H1 (cell line): ENCODE data around the gene GNAQ. TPM values are rescaled to one million over a fixed set of nuclear protein-coding genes. Genes with fewer than 3 reads are reported as not detected.

Experiments used
- CTCF ChIA-PET: fragments of 300-600 bp; sonication (Branson Sonifier 250); formaldehyde crosslinking; loops from one replicate; lab custom pipeline; 2021; ENCODE audit not compliant: partially characterized antibody; lab: Charles Lee
- POLR2A ChIA-PET: fragments of 300-600 bp; sonication (Branson Sonifier 250); formaldehyde crosslinking; loops from one replicate; lab custom pipeline; 2021; ENCODE audit warnings: inconsistent platforms; ENCODE audit not compliant: partially characterized antibody; lab: Charles Lee
- DNase-seq, 2 experiments: peaks; one replicate each; pipeline versions ENCODE4 v3.0.0 to v3.0.0-alpha.2; 2010 to 2022; ENCODE audit warnings: low spot score in 2 of 2, low read depth in 1 of 2, mixed read lengths in 1 of 2
- FAIRE-seq: peaks from 2 replicates; lab custom pipeline; 2011; peaks lifted over from hg19 to GRCh38; lab: Jason Lieb, UNC
- H2AFZ ChIP-seq: 2 replicates; pipeline ENCODE4 v1.8.1; 2012; ENCODE audit warnings: low read length, inconsistent platforms
- H2AK5ac ChIP-seq: 2 replicates; pipeline ENCODE4 v1.6.1; 2013; ENCODE audit warnings: low read depth, low read length
- H2BK120ac ChIP-seq: replicated peaks from 2 replicates; pipeline ENCODE3; 2013; ENCODE audit warnings: low read depth, low read length, inconsistent platforms
- H2BK12ac ChIP-seq: 2 replicates; pipeline ENCODE4 v1.6.1; 2013; ENCODE audit warnings: low read depth, low read length
- H2BK15ac ChIP-seq: 2 replicates; pipeline ENCODE4 v1.6.1; 2013; ENCODE audit warnings: low read length
- H2BK20ac ChIP-seq: 2 replicates; pipeline ENCODE4 v1.6.1; 2013; ENCODE audit warnings: low read length
- H2BK5ac ChIP-seq: 2 replicates; pipeline ENCODE4 v1.6.1; 2013; ENCODE audit warnings: low read depth, low read length
- H3K14ac ChIP-seq: 2 replicates; pipeline ENCODE4 v1.6.1; 2013; ENCODE audit warnings: inconsistent platforms; ENCODE audit not compliant: insufficient read length
- H3K18ac ChIP-seq: 2 replicates; pipeline ENCODE4 v1.6.1; 2013; ENCODE audit warnings: low read length; ENCODE audit errors: extremely low read depth
- H3K23ac ChIP-seq: 2 replicates; pipeline ENCODE4 v1.6.1; 2013; ENCODE audit warnings: inconsistent platforms; ENCODE audit not compliant: insufficient read length
- H3K23me2 ChIP-seq: 2 replicates; pipeline ENCODE4 v1.6.1; 2013; ENCODE audit warnings: low read depth, low read length
- H3K27ac ChIP-seq: 2 replicates; pipeline ENCODE4 v1.6.1; 2011; ENCODE audit warnings: low read depth, low read length, inconsistent platforms
- H3K27me3 ChIP-seq, 4 experiments: replicated peaks in 1 of 4; 1 replicate in 1 of 4; 2 replicates in 3 of 4; pipeline versions ENCODE4 v1.6.1 to v1.8.1; 2011 to 2013; ENCODE audit warnings: low read length in 3 of 4, mild to moderate bottlenecking in 3 of 4, inconsistent platforms in 2 of 4, mixed read lengths in 2 of 4, moderate library complexity in 1 of 4; ENCODE audit not compliant: control insufficient read depth in 3 of 4, insufficient read depth in 3 of 4; ENCODE audit errors: extremely low read depth in 1 of 4
- H3K36me3 ChIP-seq, 4 experiments: 2 replicates each; pipeline versions ENCODE4 v1.6.1 to v1.8.1; 2011 to 2013; ENCODE audit warnings: mild to moderate bottlenecking in 4 of 4, low read length in 3 of 4, moderate library complexity in 2 of 4, control low read depth in 1 of 4, inconsistent platforms in 1 of 4; ENCODE audit not compliant: insufficient read depth in 4 of 4, control insufficient read depth in 2 of 4
- H3K4ac ChIP-seq: replicated peaks from 2 replicates; pipeline ENCODE3; 2013; ENCODE audit warnings: low read length, low read depth, mixed read lengths, inconsistent platforms; ENCODE audit not compliant: insufficient read length
- H3K4me1 ChIP-seq, 4 experiments: replicated peaks in 1 of 4; 1 replicate in 1 of 4; 2 replicates in 3 of 4; pipeline versions ENCODE4 v1.6.1 to v1.8.1; 2011 to 2013; ENCODE audit warnings: low read length in 3 of 4, inconsistent platforms in 2 of 4, mixed read lengths in 1 of 4; ENCODE audit not compliant: insufficient read depth in 4 of 4, control insufficient read depth in 3 of 4
- H3K4me2 ChIP-seq, 2 experiments: 2 replicates each; pipeline versions ENCODE4 v1.6.1 to v1.8.1; 2011 to 2013; ENCODE audit warnings: low read depth in 2 of 2, low read length in 2 of 2, control low read depth in 1 of 2, inconsistent platforms in 1 of 2, mild to moderate bottlenecking in 1 of 2; ENCODE audit not compliant: insufficient read depth in 1 of 2
- H3K4me3 ChIP-seq, 4 experiments: fragments of 200-600, 300-600 bp in 1 of 4; sonication (generic), shearing (Covaris generic), sonication (Bioruptor Twin) in 1 of 4; 2 replicates each; pipeline versions ENCODE4 v1.5.1 to v1.8.1; 2011 to 2016; ENCODE audit warnings: low read length in 4 of 4, low read depth in 3 of 4, control low read depth in 2 of 4, inconsistent platforms in 2 of 4, mild to moderate bottlenecking in 2 of 4, mixed read lengths in 1 of 4, moderate library complexity in 1 of 4; ENCODE audit not compliant: insufficient read depth in 2 of 4; ENCODE audit errors: extremely low read depth in 1 of 4
- H3K56ac ChIP-seq: replicated peaks from 2 replicates; pipeline ENCODE3; 2013; ENCODE audit warnings: low read depth, mild to moderate bottlenecking, mixed read lengths, low read length, inconsistent platforms; ENCODE audit not compliant: insufficient read length
- H3K79me1 ChIP-seq: 2 replicates; pipeline ENCODE4 v1.6.1; 2013; ENCODE audit warnings: low read depth, low read length, control low read depth
- H3K79me2 ChIP-seq, 2 experiments: 2 replicates each; pipeline versions ENCODE4 v1.6.1 to v1.8.1; 2012 to 2013; ENCODE audit warnings: low read length in 2 of 2, mild to moderate bottlenecking in 2 of 2, inconsistent platforms in 1 of 2; ENCODE audit not compliant: insufficient read depth in 2 of 2, control insufficient read depth in 1 of 2
- H3K9ac ChIP-seq, 4 experiments: replicated peaks in 1 of 4; 1 replicate in 1 of 4; 2 replicates in 3 of 4; pipeline versions ENCODE4 v1.6.1 to v1.8.1; 2011 to 2013; ENCODE audit warnings: low read depth in 3 of 4, low read length in 3 of 4, control low read depth in 2 of 4, mild to moderate bottlenecking in 2 of 4, moderate library complexity in 2 of 4, inconsistent platforms in 1 of 4; ENCODE audit errors: extremely low read depth in 1 of 4
- H3K9me3 ChIP-seq, 2 experiments: 2 replicates each; pipeline versions ENCODE4 v1.6.1 to v1.8.1; 2012 to 2013; ENCODE audit warnings: mild to moderate bottlenecking in 2 of 2, moderate library complexity in 2 of 2, control low read depth in 1 of 2, inconsistent platforms in 1 of 2, low read depth in 1 of 2, low read length in 1 of 2, mixed read lengths in 1 of 2; ENCODE audit not compliant: insufficient read depth in 2 of 2
- H4K20me1 ChIP-seq, 2 experiments: replicated peaks in 1 of 2; 2 replicates each; pipeline versions ENCODE3 to v1.8.1; 2011 to 2013; ENCODE audit warnings: inconsistent platforms in 2 of 2, low read length in 2 of 2, mild to moderate bottlenecking in 1 of 2; ENCODE audit not compliant: insufficient read depth in 2 of 2, control insufficient read depth in 1 of 2
- H4K5ac ChIP-seq: 2 replicates; pipeline ENCODE4 v1.6.1; 2013; ENCODE audit warnings: low read length, low read depth, mixed read lengths, inconsistent platforms; ENCODE audit not compliant: insufficient read length
- H4K8ac ChIP-seq: 2 replicates; pipeline ENCODE4 v1.8.0; 2013; ENCODE audit warnings: mild to moderate bottlenecking, moderate library complexity, low read length, inconsistent platforms; ENCODE audit not compliant: insufficient read depth; ENCODE audit errors: extremely low read depth
- H4K91ac ChIP-seq: replicated peaks from 2 replicates; pipeline ENCODE3; 2013; ENCODE audit warnings: low read length, mixed read lengths, inconsistent platforms; ENCODE audit not compliant: insufficient read length
- CEBPB ChIP-seq: IDR thresholded peaks from 2 replicates; pipeline ENCODE4 v1.6.1; 2012; ENCODE audit warnings: low read depth, low read length
- CTBP2 ChIP-seq: IDR thresholded peaks from 2 replicates; pipeline ENCODE4 v1.7.0; 2011; ENCODE audit warnings: borderline replicate concordance, mild to moderate bottlenecking, moderate library complexity, mixed read lengths, low read length; ENCODE audit not compliant: insufficient read depth, insufficient read length
- EGR1 ChIP-seq: IDR thresholded peaks from 2 replicates; pipeline ENCODE4 v1.6.1; 2011; ENCODE audit warnings: low read depth, low read length, borderline replicate concordance
- EP300 ChIP-seq, 2 experiments: IDR thresholded peaks; 1 replicate in 1 of 2; 2 replicates in 1 of 2; pipeline ENCODE4 v1.6.1; 2011 to 2012; ENCODE audit warnings: low read depth in 2 of 2, low read length in 2 of 2, mild to moderate bottlenecking in 2 of 2, borderline replicate concordance in 1 of 2, inconsistent platforms in 1 of 2, moderate library complexity in 1 of 2
- HDAC6 ChIP-seq: IDR thresholded peaks from one replicate; pipeline ENCODE4 v1.7.1; 2012; ENCODE audit warnings: low read depth, mild to moderate bottlenecking, inconsistent platforms, low read length, moderate library complexity
- KDM1A ChIP-seq: fragments of 200-600, 300-600 bp; sonication (generic); IDR thresholded peaks from 2 replicates; pipeline ENCODE4 v1.7.1; 2016; ENCODE audit warnings: mild to moderate bottlenecking, low read length, borderline replicate concordance
- KDM4A ChIP-seq: IDR thresholded peaks from one replicate; pipeline ENCODE4 v1.7.1; 2012; ENCODE audit warnings: low read depth, mild to moderate bottlenecking, moderate library complexity, low read length, inconsistent platforms; ENCODE audit not compliant: severe bottlenecking
- MAFK ChIP-seq: IDR thresholded peaks from 2 replicates; pipeline ENCODE4 v1.6.1; 2012; ENCODE audit warnings: low read depth, mild to moderate bottlenecking, improper control_type of control experiment, low read length
- MAX ChIP-seq: IDR thresholded peaks from 2 replicates; pipeline ENCODE4 v1.6.1; 2012; ENCODE audit warnings: inconsistent platforms
- NRF1 ChIP-seq: IDR thresholded peaks from 2 replicates; pipeline ENCODE4 v1.6.1; 2011; ENCODE audit warnings: mild to moderate bottlenecking, low read depth, low read length, improper control_type of control experiment
- SP1 ChIP-seq: IDR thresholded peaks from 2 replicates; pipeline ENCODE4 v1.6.1; 2011; ENCODE audit warnings: low read depth, low read length
- TAF7 ChIP-seq: optimal IDR thresholded peaks from 2 replicates; pipeline ENCODE3; 2011; ENCODE audit warnings: low read depth, mild to moderate bottlenecking, inconsistent platforms, low read length, moderate library complexity, borderline replicate concordance
- USF2 ChIP-seq: IDR thresholded peaks from 2 replicates; pipeline ENCODE4 v1.6.1; 2011; ENCODE audit warnings: low read length, improper control_type of control experiment
- WGBS, 2 experiments: shearing (Covaris generic) in 1 of 2; methylation state at CpG; one replicate each; pipeline versions ENCODE4 v1.1.6 to v1.1.7; 2013 to 2015; ENCODE audit warnings: low lambda C conversion rate in 2 of 2, mixed read lengths in 2 of 2, inconsistent platforms in 1 of 2, low coverage in 1 of 2, missing lambda C conversion rate in 1 of 2; ENCODE audit not compliant: insufficient replicate concordance in 2 of 2, insufficient coverage in 1 of 2, insufficient read length in 1 of 2; ENCODE audit errors: extremely low coverage in 1 of 2, missing lambda C conversion rate in 1 of 2; 5-methylcytosine and 5-hydroxymethylcytosine counted together
- polyA plus RNA-seq, 7 experiments: library from polyadenylated mRNA; depleted of rRNA in 3 of 7; stranded (reverse) in 5 of 7; unstranded in 2 of 7; fragments of >200 nt in 5 of 7; fragments of 200-250 nt in 2 of 7; gene quantifications; 1 replicate in 5 of 7; 2 replicates in 1 of 7; 4 replicates in 1 of 7; pipeline versions ENCODE4 v1.2.1 to v1.2.3, GENCODE V29; 2011 to 2013; ENCODE audit warnings: missing spikeins in 2 of 7, mixed read lengths in 2 of 7
- total RNA-seq: library from RNA; stranded (reverse); fragmentation: NEBNext Ultra II Directional; extraction: Animal tissue kit (Norgen Biotek cat#: 25700); gene quantifications from 2 replicates; pipeline ENCODE4 v1.2.1, GENCODE V29; 2021

Gene GNAQ
- total and polyA plus RNA-seq, 2 of the 8 experiments (the other 6 are each of a cell fraction or from before 2014, with no cell fraction given): 22.8 to 63.8 TPM

- Histone ChIP-seq H3K23me2 (no peaks in the 10 kb centered on the region), H3K23ac (no peak overlapping the region), H3K4me1 (peaks cover 3 to 6% (median 5%) of the 10 kb centered on the region in 4 experiments; a peak in 5 of 7 replicates), H3K36me3 (no peaks in the 10 kb centered on the region), H2BK15ac (no peak overlapping the region), H3K9me3 (no peaks in the 10 kb centered on the region), H3K4me3 (no peak overlapping the region), H3K18ac (no peak overlapping the region), H3K14ac (no peak overlapping the region), H3K27ac (no peak overlapping the region), H3K27me3 (no peaks in the 10 kb centered on the region), H4K20me1 (no peaks in the 10 kb centered on the region), H2BK12ac (no peak overlapping the region), H3K79me1 (peaks cover 3% of the 10 kb centered on the region; the same call in 1 of the 2 replicates), H3K79me2 (peaks cover 0 to 12% of the 10 kb centered on the region in 2 experiments; a peak in 2 of 4 replicates), H3K4me2 (no peak overlapping the region), H2BK120ac (no peak overlapping the region), H3K56ac (no peak overlapping the region), H2AK5ac (no peak overlapping the region), H4K8ac (no peak overlapping the region), H4K91ac (no peak overlapping the region), H3K4ac (no peak overlapping the region), H4K5ac (no peak overlapping the region), H2AFZ (no peak overlapping the region), H2BK20ac (no peak overlapping the region), H3K9ac (no peak overlapping the region), H2BK5ac (no peak overlapping the region)
- DNase-seq: no peak
- ChIA-PET POLR2A (no interaction called here), CTCF (interaction anchor here (1.0 to 1.4 kb wide), 2 partner anchors 50 to 233 kb away, joined by 3 read pairs; no protein-coding TSS in a partner anchor)
- no peak for FAIRE-seq
- 96% methylated on average over 4 of the region's 4 CpGs; no CpG with 5 or more reads in 1 of the 2 experiments for WGBS, 2 experiments
- TF ChIP-seq USF2 (no peak), NRF1 (no peak), MAFK (no peak), KDM4A (no peak), EP300 (IDR thresholded peaks at IDR 0.05; ENCODE audit: borderline replicate concordance in 1 of 2, low read depth in 2 of 2, low read length in 2 of 2) (no peak), TAF7 (no peak), CTBP2 (no peak), KDM1A (no peak), SP1 (no peak), CEBPB (no peak), MAX (no peak), HDAC6 (no peak), EGR1 (no peak)
These were observed 149.3 kb downstream of the GNAQ start for GRCh38 chr9:77882294-77882693.
